Measurements from ENCODE around the gene CACNA1I. TPM values are rescaled to one million over a fixed set of nuclear protein-coding genes. Genes with fewer than 3 reads are reported as not detected.

Gene CACNA1I
- total RNA-seq, 2 experiments from 2014 or later, result 17.3 to 19.0 TPM

DNA sequence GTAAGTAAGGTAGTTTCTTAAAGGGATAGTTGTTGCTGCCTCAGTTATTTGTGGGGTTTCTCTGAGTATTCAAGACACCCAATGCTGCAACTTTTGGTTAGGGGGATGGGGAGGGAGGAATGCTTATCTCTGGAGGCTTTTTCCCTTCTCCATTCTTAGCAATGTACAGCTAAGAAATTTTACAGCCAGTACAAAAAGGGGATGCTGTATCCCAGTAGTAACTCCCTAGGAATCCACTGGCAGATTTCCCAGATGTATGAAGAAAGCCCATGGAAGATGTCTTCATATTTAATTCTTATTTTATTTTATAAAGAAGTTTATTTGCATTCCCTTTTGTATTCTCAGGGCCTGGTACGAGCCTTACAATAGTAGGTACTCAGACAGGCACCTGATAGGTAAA is 168.2 kb downstream of the CACNA1I start:
- ATAC-seq (ENCODE audit: low read depth) (no peak), DNase-seq (no peak)
- Mint-ChIP-seq H3K4me1 (peaks cover 3% of the 10 kb centered on the region), H3K9me3 (peaks cover 7% of the 10 kb centered on the region), H3K4me3 (no peak overlapping the region), H3K36me3 (peaks cover 5% of the 10 kb centered on the region), H3K27me3 (peaks cover 37% of the 10 kb centered on the region), H3K27ac (no peak overlapping the region)
- POLR2A ChIA-PET, result no interaction called here

Other genes with a start within 250 kb of the CACNA1I start
- gene SYNGR1, start 220.8 kb upstream of the CACNA1I start, total RNA-seq, result 10 to 100 TPM; 27.1 to 31.6 TPM
- gene TAB1, start 171.0 kb upstream of the CACNA1I start, total RNA-seq, result 10 to 100 TPM; 37.4 to 39.9 TPM
- 1 to 10 TPM; 7.0 to 7.2 TPM for gene MGAT3, start 113.7 kb upstream of the CACNA1I start, total RNA-seq
- 10 to 100 TPM; 33.9 to 40.0 TPM for gene MIEF1, start 68.5 kb upstream of the CACNA1I start, total RNA-seq
- 100 to 1,000 TPM; 413 to 424 TPM for gene ATF4, start 50.2 kb upstream of the CACNA1I start, total RNA-seq
- gene RPS19BP1, start 38.0 kb upstream of the CACNA1I start, total RNA-seq, result 10 to 100 TPM; 66.5 to 71.4 TPM